ENCODE measurements around the gene IL27RA.

GRCh38 chr19:14000691-14001375 lies 30.7 kb upstream of the IL27RA start:
- TF ChIP-seq, protein P1, sequence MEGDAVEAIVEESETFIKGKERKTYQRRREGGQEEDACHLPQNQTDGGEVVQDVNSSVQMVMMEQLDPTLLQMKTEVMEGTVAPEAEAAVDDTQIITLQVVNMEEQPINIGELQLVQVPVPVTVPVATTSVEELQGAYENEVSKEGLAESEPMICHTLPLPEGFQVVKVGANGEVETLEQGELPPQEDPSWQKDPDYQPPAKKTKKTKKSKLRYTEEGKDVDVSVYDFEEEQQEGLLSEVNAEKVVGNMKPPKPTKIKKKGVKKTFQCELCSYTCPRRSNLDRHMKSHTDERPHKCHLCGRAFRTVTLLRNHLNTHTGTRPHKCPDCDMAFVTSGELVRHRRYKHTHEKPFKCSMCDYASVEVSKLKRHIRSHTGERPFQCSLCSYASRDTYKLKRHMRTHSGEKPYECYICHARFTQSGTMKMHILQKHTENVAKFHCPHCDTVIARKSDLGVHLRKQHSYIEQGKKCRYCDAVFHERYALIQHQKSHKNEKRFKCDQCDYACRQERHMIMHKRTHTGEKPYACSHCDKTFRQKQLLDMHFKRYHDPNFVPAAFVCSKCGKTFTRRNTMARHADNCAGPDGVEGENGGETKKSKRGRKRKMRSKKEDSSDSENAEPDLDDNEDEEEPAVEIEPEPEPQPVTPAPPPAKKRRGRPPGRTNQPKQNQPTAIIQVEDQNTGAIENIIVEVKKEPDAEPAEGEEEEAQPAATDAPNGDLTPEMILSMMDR (IDR thresholded peaks at IDR 0.05 in 8 of 11, conservative IDR thresholded peaks at IDR 0.05 in 3 of 11) = no peak
- TF ChIP-seq POLR2AphosphoS5 (IDR thresholded peaks at IDR 0.05) = peak in 2 of 3 donors; percentile 23 to 45
- no peak for TF ChIP-seq POLR2A (IDR thresholded peaks at IDR 0.05)
